IPS DF 4.7 (cell line): ENCODE results near the gene ZNF326.
A peak's percentile ranks its signal among the peaks of the same experiment; 100 is the strongest.
"Not testable (repeated sequence)": the region's sequence is repeated elsewhere in the genome, so short reads cannot be mapped to it uniquely, and the experiment has no call there.

Experiments
- DNase-seq: peaks from one replicate; pipeline ENCODE4 v3.0.0-alpha.2; 2013; ENCODE audit warnings: low spot score; ENCODE audit errors: extremely low read depth

ZNF326 gene

DNA sequence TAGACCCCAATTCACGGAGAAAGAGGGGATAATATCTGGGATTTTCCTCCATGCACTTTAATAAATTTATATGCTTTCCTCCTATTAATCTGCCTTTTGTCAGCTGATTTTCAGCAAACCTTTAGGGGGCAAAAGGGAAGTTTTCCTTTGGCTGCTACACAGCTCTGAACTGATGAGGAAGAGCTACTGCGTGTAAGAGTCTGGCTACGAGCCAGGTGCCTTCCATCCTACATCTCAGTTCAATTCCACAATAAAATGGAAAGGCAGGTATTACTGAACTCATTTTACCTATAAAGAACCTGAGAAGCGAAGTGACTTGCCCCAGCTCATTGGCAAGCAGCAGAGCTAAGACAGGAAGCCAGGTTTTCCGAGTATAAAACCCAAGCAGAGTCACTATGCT is 28.3 kb upstream of the ZNF326 start:
- DNase-seq = no peak

DNA sequence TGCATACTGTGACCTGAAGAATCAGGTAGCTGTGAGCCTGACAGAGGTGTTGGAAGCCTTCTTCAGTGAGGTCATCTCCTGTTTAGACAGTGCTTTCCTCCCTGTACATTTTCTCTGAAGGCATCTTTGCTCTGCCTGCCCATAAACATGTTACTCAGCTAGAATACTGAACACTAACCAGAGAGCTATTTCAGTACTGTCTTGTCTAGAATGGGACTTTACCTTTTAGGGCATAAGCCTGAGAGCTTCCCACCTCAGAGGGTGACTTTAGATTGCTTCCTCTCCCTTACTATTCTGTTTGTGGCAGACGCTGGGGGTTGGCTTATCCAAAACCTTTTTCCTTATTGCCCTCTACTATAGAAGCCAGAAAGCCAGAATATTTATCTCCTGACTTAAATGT is 23.3 kb upstream of the ZNF326 start:
- DNase-seq = no peak

- no peak for DNase-seq
These were observed 22.9 kb upstream of the ZNF326 start for GRCh38 chr1:89972024-89972423.

- no peak for DNase-seq
These were observed 21.3 kb upstream of the ZNF326 start for GRCh38 chr1:89973471-89974127.

DNA sequence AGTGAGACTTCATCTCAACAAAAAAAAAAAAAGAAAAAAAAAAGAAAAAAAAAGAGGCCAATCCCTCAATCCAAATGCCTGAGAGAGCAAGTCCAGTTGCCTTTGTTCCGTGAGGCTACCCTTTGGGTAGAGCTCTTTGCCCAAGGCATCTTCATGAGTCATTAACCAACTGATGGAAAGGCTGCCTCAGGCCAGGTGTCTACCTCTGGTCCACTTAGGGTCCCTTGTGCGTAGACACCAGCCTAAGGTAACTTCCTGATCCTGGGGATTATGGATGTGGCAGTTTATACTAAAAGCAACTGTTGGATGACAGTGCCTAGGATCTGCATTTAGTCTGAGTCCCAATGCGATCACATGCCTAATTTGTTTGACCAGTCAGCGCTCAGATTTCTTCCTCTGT is 20.7 kb upstream of the ZNF326 start:
- no peak for DNase-seq

- no peak for DNase-seq
These were observed 20.0 kb upstream of the ZNF326 start for GRCh38 chr1:89974696-89975470.

DNA sequence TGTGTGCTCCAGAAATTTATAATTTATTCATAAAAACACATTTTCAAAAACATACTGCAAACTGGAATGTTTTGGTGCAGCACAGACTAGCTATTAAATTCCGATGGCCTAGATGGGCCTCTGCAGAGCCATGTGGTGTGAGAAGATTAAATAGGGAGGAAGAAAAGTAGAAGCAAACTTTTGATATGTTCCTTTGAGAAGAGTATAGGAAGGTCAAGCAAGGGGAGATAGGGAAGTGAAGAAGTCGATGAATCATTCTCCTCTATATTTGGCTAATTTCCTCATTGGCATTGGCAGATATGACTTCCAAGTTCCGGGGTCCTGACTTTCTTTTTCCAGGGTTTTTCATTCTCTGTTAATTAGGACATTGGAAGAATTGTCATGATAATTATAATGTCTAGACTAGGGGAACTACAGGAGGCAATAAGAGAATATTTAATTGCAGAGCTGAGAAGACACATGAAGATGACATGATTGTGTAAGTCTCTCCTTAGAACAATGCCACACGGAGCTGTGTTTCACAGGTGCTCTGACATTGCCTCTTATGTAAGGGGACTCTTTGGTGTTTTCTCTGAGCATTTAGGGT is 19.3 kb upstream of the ZNF326 start:
- no peak for DNase-seq

DNA sequence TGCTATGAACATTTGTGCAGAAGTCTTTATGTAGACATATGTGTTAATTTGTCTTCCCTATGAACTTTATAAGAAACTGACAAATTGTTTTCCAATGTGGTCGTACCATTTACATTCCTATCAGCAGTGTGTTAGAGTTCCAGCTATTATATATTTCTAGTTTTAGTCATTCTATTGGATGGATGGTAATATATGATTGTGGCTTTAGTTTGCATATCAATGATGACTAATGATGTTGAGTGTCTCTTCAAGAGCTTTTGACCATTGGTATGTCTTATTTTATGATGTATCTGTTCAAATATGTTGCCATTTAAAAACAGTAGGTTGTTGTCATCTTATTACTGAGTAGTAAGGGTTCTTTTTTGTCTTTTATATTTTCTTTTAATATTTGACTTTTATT is 16.2 kb upstream of the ZNF326 start:
- DNase-seq = no peak

DNA sequence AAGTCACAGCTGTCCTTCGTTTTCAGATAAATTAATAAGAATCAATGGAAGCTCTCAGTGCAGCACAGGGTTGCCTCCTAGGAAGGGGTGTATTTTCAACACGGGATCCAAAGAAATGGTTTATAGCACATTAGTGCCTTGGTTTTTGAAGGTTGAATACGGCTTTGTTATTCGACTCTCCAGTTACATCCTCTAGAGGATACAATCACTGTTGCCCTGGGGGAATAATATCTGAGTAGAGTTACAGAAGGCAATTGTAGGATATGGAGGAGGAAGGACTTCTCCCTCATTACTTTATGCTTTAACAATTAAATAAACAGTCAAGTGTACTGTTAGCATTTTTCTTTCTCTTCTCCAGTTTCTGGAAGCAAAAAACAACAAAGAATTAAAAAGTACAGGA is 14.3 kb upstream of the ZNF326 start:
- no peak for DNase-seq

DNA sequence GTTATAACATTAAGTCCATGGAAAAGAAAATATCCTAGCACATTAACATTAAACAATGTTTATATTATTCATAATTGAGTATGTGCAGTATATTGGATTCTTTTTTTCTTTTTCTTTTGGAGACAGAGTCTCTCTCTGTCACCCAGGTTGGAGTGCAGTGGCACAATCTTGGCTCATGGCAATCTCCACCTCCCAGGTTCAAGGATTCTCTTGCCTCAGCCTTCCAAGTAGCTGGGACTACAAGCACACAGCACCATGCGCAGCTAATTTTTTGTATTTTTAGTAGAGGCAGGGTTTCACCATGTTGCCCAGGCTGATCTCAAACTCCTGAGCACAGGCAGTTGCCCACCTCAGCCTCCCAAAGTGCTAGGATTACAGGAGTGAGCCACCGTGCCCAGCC is 12.1 kb upstream of the ZNF326 start:
- DNase-seq = not testable (repeated sequence)

- DNase-seq = not testable (repeated sequence)
These were observed 10.3 kb upstream of the ZNF326 start for GRCh38 chr1:89984564-89985116.

- DNase-seq = no peak
These were observed 8.9 kb upstream of the ZNF326 start for GRCh38 chr1:89986020-89986419.

DNA sequence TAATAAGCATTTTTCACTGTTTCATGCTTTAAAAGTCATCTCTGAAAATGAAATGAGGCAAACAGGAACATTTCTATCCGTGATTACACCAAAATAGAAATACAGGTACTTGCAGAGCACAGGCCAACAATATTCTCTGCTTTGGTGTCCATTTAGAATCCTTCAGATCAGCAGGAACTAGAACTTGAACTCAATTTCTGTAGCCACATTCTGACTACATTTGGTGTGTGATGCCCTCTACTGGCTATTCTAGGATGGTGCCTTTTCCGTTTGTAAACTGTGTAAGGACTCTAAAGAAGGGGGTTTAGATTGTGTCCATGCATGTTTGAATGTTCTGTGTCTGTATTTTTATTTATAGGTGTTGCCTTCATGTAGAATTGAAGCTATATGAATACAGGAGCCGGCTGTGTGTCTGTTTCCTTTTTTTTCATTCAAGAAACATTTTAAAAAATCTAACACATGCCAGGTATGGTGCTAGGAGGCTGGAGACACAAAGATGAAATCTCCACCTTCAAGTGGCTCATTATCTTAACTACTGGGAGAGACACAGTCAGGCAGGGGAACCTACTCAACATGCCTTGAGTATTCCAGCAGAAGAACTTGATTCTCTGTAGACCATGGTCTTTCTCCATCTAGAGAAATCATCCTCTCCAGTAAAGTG is 7.6 kb upstream of the ZNF326 start:
- peak; percentile 66 for DNase-seq

DNA sequence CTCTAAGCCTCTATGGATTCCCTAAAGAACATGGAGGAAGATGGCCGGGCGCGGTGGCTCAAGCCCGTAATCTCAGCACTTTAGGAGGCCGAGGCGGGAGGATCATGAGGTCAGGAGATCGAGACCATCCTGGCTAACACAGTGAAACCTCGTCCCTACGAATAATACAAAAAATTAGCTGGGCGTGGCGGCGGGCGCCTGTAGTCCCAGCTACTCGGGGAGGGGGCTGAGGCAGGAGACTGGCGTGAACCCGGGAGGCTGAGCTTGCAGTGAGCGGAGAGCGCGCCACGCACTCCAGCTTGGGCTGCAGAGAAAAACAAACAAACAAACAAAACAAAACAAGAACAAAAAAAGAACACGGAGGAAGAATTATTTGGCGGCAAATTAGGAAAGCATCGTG is 5.8 kb upstream of the ZNF326 start:
- no peak for DNase-seq

GRCh38 chr1:89989799-89990198 is 5.1 kb upstream of the ZNF326 start:
- no peak for DNase-seq

- DNase-seq = no peak
These were observed 3.7 kb upstream of the ZNF326 start for GRCh38 chr1:89990976-89991831.

- DNase-seq = no peak
These were observed 1.4 kb upstream of the ZNF326 start for GRCh38 chr1:89993541-89993940.

DNA sequence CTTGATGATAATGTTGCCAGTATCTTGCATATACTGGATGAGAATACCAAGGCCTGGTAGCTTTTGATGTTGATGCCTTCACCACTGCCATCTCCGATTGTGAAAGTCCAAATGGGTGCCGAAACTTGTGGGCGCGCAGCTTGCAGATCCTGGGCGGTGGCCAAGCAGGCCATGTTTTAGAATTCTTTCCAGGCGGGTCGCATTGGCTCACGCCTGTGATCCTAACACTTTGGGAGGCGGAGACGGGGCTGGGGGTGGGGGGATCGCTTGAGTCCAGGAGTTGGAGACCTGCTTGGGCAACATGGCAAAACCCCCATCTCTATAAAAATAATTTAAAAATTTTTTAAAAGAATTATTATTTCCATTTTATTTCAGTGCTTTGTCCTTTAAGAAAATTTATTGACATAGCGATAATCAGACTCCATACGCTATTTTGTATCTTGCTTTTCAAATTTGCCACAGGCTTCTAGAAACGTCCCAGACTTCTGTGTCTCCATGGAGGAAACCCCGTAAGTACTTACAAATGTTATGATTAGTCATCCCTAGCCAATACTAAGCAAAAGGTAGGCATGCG is 592 bp upstream of the ZNF326 start:
- DNase-seq = no peak

GRCh38 chr1:89995598-89996449 is 914 bp downstream of the ZNF326 start:
- DNase-seq = no peak
